Activated T-cell treated with anti-CD3 and anti-CD28 coated beads for 48 hours (primary cell): ENCODE measurements around the gene ENPP6.

ENCODE experiments used
- DNase-seq: peaks from one replicate; pipeline ENCODE4 v3.0.0-alpha.2; 2020; ENCODE audit warnings: low read depth

Gene ENPP6

GRCh38 chr4:184217634-184218033 is at the start of gene ENPP6:
Gene ENPP6, minus strand, starts transcription at chr4:184217873. Its CDS starts 54 bp downstream, at chr4:184217819.
- no peak for DNase-seq

- DNase-seq, result no peak
Observed at GRCh38 chr4:184267206-184267608, 49.5 kb upstream of the ENPP6 start.

DNA sequence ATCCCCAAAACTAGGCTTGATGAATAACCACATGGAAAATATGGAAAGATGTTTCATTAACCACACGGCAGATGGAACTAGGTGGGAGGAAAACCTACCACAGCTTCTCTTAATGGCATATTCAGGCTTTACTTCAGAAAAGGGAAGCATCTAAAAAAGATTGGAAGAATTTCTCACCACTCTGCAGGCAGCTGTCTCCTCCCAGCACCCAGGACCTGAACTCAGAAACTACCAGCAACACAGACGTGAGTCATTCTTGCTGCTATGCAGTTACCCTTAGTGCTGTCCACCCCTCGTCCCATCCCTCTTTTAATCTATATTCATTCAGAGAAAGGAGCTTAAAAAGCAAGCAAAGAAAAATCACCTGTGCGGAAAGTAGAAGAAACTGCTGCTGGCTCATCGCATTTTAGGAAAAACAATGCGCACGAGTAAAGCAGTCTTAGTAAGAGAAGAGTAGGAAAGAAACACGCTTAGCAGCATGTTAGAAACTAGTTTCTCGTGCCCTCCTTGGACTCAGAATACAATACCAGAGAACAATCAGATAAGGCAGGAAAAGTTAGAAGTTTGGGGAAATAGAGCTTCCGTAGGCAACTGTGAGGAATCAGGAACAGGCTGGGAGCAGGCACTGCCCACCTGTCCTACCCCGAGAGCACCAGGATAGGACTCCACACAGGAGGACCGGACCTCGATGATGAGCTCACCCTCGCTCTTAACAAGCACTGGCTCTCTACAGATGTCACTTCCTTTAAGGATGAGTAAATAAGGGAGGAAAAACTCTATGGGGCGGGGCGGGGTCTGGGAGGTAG is 48.1 kb upstream of the ENPP6 start:
- no peak for DNase-seq

- peak; percentile 87 for DNase-seq
Observed at GRCh38 chr4:184263910-184264732, 46.4 kb upstream of the ENPP6 start.

GRCh38 chr4:184263461-184263860 is 45.8 kb upstream of the ENPP6 start:
- DNase-seq, result no peak

DNA sequence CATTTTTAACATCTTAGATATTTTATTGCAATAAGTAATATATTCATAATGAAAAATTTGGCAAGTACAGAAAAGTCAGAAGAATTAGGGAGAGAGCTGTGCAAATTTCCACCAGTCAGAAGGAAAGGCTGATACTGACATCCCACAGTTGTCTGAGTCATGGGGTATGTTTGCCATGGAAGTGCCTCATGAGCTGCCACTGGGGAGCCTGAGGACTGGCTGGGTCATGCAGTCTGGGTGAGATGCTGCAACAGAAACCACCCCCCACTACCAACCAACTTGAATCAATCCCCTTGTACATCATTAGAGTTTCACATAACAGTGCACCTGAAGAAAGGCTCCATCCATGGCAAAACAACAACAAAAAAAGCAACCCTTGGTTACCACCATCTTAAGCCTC is 45.2 kb upstream of the ENPP6 start:
- no peak for DNase-seq

DNA sequence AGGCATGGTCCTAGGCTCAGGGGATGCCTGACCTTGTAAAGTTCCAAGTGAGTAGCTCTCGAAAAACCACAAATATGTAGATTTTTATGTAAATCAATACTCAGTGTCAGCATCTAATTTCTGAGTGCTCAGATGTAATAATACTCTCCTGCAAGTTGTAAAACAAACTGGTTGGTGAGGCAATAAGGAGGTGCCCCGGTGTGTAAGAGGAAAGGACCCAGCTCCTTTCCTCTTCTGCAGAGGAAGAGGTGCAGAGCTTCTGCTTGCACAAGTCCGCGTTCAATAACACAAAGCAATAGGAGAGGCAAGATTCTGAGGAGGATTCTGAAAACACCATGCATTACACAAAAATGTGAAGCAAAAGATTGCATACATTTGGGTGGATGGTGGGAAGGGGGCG is 43.6 kb upstream of the ENPP6 start:
- no peak for DNase-seq

- no peak for DNase-seq
Observed at GRCh38 chr4:184259866-184260265, 42.2 kb upstream of the ENPP6 start.

DNA sequence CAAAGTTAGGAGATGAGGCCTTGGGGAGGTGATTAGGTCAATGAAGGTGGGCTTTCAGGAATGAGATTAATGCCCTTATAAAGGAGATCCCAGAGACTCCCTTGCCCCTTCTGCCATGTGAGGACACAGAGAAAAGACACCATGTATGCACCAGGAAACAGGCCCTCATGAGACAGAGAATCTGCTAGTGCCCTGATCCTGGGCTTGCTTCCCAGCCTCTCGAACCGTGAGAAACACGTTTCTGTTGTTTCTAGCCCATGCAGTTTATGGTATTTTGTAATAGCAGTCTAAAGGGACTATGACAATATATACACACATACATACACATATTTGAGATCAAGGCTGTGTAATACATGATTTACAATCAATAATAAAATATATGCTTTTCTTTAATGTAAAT is 41.4 kb upstream of the ENPP6 start:
- no peak for DNase-seq

- no peak for DNase-seq
Observed at GRCh38 chr4:184255871-184256642, 38.4 kb upstream of the ENPP6 start.

GRCh38 chr4:184255361-184255760 is 37.7 kb upstream of the ENPP6 start:
- no peak for DNase-seq

- DNase-seq, result no peak
Observed at GRCh38 chr4:184253072-184253420, 35.4 kb upstream of the ENPP6 start.

- no peak for DNase-seq
Observed at GRCh38 chr4:184252136-184253071, 34.7 kb upstream of the ENPP6 start.

GRCh38 chr4:184251670-184251980 is 34.0 kb upstream of the ENPP6 start:
- DNase-seq, result no peak

- no peak for DNase-seq
Observed at GRCh38 chr4:184250795-184251669, 33.4 kb upstream of the ENPP6 start.

DNA sequence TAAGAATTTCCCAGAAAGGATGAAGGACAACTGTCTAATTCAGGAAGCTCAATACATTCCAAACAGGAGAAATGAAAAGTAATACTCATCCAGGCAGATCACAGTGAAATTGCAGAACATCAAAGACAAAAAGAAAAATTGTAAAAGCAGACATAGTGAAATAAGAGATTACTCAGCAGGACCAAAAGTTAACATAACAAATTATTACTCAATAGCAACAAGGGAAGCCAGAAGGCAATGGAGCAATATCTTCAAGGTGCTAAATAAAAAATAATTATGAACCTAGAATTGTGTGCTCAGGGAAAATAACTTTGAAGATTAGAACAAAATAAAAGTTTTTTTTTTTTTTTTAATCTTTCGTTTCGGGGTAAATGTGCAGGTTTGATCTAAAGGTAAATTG is 30.5 kb upstream of the ENPP6 start:
- DNase-seq, result no peak

DNA sequence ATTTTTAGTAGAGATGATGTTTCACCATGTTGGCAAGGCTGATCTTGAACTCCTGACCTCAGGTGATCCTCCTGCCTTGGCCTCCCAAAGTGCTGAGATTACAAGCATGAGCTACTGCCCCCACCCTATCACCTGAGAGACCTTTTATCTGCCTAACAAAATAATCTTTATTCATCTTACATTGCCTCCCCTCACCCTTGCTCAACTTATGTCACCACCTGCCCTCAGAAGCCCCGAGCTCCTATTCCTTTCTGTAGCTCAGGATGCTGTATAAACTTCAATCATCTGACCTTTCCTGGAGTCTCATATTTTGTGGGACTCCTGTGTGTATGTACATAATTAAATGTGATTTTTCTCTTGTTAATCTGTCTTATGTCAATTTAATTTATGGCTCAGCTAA is 29.7 kb upstream of the ENPP6 start:
- DNase-seq, result no peak

- no peak for DNase-seq
Observed at GRCh38 chr4:184246426-184246825, 28.8 kb upstream of the ENPP6 start.

DNA sequence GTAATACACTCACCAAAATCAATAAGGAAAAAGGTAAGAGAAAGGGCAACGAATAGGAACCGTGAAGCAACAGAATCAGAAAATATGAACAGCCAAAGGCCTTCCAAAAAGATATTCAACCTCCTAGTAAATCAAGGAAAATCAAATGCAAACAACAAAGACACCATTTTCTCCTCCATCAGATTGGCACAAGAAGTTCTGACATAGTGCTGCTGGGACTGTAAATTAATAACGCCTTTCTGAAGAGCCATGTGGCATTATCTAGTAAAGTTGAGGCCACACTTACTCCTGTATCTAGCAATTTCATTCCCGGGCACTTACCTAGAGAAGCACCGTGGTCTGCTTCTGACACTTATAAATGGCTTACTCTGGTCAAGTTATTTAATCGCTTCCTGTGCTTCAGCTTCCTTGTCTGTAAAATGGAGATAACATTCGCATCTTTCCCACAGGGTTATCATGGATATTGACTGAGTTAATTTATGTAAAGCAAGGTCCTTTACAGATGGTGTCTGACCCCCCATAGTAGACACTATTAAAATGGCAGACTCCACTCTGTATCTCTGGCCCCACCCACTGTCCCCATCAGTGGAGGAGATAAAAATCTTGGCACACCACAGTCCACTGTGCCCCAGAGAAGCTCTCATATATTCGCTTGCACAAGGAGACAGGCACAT is 20.5 kb upstream of the ENPP6 start:
- DNase-seq, result no peak

- DNase-seq, result no peak
Observed at GRCh38 chr4:184237612-184238011, 19.9 kb upstream of the ENPP6 start.
